Left ventricle myocardium inferior (tissue), 1 donor: ENCODE measurements around the gene MAPT. TPM values are rescaled to one million over a fixed set of nuclear protein-coding genes. Genes with fewer than 3 reads are reported as not detected.
"Not testable (repeated sequence)": the region's sequence is repeated elsewhere in the genome, so short reads cannot be mapped to it uniquely, and the experiment has no call there.

Experiments
- DNase-seq: peaks from one replicate; pipeline ENCODE4 v3.0.0-alpha.2; 2020
- H3K27ac ChIP-seq: fragments of 200-600 bp; replicated peaks from 2 replicates; pipeline ENCODE4 v1.8.0; 2021
- H3K27me3 ChIP-seq: fragments of 200-600 bp; 2 replicates; pipeline ENCODE4 v1.8.0; 2021; ENCODE audit warnings: low read depth
- H3K36me3 ChIP-seq: fragments of 200-600 bp; 2 replicates; pipeline ENCODE4 v1.8.0; 2021
- H3K4me1 ChIP-seq: fragments of 200-600 bp; 2 replicates; pipeline ENCODE4 v1.8.0; 2021
- H3K4me3 ChIP-seq: fragments of 200-600 bp; 2 replicates; pipeline ENCODE4 v1.8.0; 2021; ENCODE audit warnings: mild to moderate bottlenecking, moderate library complexity
- H3K9me3 ChIP-seq: fragments of 200-600 bp; replicated peaks from 2 replicates; pipeline ENCODE4 v1.8.0; 2021
- intact Hi-C: fragments of 100-400 bp; cut with micrococcal nuclease; formaldehyde crosslinking; loops from one replicate; pipeline ENCODE4 v1.11.0; 2022
- total RNA-seq: library from RNA; stranded (reverse); fragmentation: NEBNext Ultra II Directional; extraction: Animal tissue kit (Norgen Biotek cat#: 25700); gene quantifications from one replicate; pipeline ENCODE4 v1.2.1, GENCODE V29; 2021
- TF ChIP-seq, protein P1 (sequence below): fragments of 200-600 bp; IDR thresholded peaks from 2 replicates; pipeline ENCODE4 v1.8.0; 2021; ENCODE audit warnings: antibody characterized with exemption, mild to moderate bottlenecking, borderline replicate concordance
- donor health status: DM: no; HTN: yes; CAD: no; lungs with severe emphysema.

MAPT gene
- total RNA-seq, 1 donor from 2014 or later = 28.6 TPM

GRCh38 chr17:46012506-46013079 lies 118.2 kb downstream of the MAPT start:
- H3K27ac ChIP-seq = no peak overlapping the region
- TF ChIP-seq, protein P1, sequence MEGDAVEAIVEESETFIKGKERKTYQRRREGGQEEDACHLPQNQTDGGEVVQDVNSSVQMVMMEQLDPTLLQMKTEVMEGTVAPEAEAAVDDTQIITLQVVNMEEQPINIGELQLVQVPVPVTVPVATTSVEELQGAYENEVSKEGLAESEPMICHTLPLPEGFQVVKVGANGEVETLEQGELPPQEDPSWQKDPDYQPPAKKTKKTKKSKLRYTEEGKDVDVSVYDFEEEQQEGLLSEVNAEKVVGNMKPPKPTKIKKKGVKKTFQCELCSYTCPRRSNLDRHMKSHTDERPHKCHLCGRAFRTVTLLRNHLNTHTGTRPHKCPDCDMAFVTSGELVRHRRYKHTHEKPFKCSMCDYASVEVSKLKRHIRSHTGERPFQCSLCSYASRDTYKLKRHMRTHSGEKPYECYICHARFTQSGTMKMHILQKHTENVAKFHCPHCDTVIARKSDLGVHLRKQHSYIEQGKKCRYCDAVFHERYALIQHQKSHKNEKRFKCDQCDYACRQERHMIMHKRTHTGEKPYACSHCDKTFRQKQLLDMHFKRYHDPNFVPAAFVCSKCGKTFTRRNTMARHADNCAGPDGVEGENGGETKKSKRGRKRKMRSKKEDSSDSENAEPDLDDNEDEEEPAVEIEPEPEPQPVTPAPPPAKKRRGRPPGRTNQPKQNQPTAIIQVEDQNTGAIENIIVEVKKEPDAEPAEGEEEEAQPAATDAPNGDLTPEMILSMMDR = no peak
- no peaks in the 10 kb centered on the region for H3K4me1 ChIP-seq
- H3K27me3 ChIP-seq = peaks cover 3% of the 10 kb centered on the region
- H3K9me3 ChIP-seq = no peaks in the 10 kb centered on the region
- intact Hi-C loops = no loop called here
- no peak for DNase-seq
- no peaks in the 10 kb centered on the region for H3K36me3 ChIP-seq
- H3K4me3 ChIP-seq = no peak overlapping the region

- H3K9me3 ChIP-seq = no peaks in the 10 kb centered on the region
- no peaks in the 10 kb centered on the region for H3K4me1 ChIP-seq
- H3K27ac ChIP-seq = no peak overlapping the region
- peaks cover 3% of the 10 kb centered on the region for H3K27me3 ChIP-seq
- TF ChIP-seq, protein P1 = no peak
- no peak for DNase-seq
- intact Hi-C loops = no loop called here
- H3K4me3 ChIP-seq = no peak overlapping the region
- no peaks in the 10 kb centered on the region for H3K36me3 ChIP-seq
Observed at GRCh38 chr17:46013127-46013501, 118.8 kb downstream of the MAPT start.

DNA sequence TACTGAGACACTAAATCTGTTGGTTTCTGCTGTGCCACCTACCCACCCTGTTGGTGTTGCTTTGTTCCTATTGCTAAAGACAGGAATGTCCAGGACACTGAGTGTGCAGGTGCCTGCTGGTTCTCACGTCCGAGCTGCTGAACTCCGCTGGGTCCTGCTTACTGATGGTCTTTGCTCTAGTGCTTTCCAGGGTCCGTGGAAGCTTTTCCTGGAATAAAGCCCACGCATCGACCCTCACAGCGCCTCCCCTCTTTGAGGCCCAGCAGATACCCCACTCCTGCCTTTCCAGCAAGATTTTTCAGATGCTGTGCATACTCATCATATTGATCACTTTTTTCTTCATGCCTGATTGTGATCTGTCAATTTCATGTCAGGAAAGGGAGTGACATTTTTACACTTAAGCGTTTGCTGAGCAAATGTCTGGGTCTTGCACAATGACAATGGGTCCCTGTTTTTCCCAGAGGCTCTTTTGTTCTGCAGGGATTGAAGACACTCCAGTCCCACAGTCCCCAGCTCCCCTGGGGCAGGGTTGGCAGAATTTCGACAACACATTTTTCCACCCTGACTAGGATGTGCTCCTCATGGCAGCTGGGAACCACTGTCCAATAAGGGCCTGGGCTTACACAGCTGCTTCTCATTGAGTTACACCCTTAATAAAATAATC lies 119.3 kb downstream of the MAPT start:
- Histone ChIP-seq H3K9me3 (no peaks in the 10 kb centered on the region), H3K27me3 (peaks cover 3% of the 10 kb centered on the region), H3K4me1 (no peaks in the 10 kb centered on the region), H3K27ac (no peak overlapping the region), H3K4me3 (no peak overlapping the region), H3K36me3 (no peaks in the 10 kb centered on the region)
- TF ChIP-seq, protein P1 = no peak
- intact Hi-C loops = no loop called here
- DNase-seq = no peak

DNA sequence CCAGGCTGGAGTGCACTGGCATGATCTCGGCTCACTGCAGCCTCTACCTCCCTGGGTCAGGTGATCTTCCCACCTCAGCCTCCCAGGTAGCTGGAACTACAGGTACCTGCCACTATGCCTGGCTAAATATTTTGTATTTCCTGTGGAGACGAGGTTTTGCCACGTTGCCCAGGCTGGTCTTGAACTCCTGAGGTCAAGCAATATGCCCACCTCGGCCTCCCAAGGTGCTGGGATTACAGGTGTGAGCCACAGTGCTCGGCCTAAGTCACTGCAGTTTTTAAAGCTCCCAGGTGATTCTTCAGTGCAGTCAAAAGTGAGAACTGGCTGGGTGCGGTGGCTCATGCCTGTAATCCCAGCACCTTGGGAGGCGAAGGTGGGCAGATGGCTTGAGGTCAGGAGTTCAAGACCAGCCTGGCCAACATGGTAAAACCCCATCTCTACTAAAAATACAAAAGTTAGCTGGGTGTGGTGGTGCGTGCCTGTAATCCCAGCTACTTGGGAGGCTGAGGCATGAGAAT lies 125.1 kb downstream of the MAPT start:
- H3K27me3 ChIP-seq, H3K4me3 ChIP-seq, H3K4me1 ChIP-seq, DNase-seq, H3K9me3 ChIP-seq, intact Hi-C loops, H3K36me3 ChIP-seq, H3K27ac ChIP-seq: not testable (repeated sequence)

- H3K27ac ChIP-seq = no peak overlapping the region
- H3K27me3 ChIP-seq = no peaks in the 10 kb centered on the region
- no peaks in the 10 kb centered on the region for H3K9me3 ChIP-seq
- peaks cover 9% of the 10 kb centered on the region for H3K36me3 ChIP-seq
- no peaks in the 10 kb centered on the region for H3K4me1 ChIP-seq
- TF ChIP-seq, protein P1 = no peak
- H3K4me3 ChIP-seq = no peak overlapping the region
- no peak for DNase-seq
- intact Hi-C loops = no loop called here
Observed at GRCh38 chr17:46020023-46020761, 125.8 kb downstream of the MAPT start.

DNA sequence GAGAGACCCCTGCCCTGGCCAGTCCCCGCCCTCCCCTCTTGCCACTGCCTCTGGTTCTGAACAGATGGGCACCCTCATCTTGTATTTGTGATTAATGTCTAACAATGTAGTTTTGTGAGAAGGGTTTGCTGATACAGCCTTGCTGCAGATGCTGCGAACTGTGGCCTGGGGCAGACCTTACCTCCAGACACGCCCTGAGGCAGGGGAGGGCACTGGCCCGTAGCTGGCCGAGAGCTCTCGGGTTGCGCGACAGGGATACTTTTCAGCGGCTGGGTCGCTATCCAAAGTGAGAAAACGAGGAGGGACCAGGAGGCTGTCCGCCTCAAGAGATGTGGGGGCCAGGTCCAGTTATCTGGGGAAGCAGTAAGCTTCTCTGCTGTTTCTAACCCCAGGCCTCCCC lies 126.6 kb downstream of the MAPT start:
- Histone ChIP-seq H3K4me1 (no peaks in the 10 kb centered on the region), H3K27me3 (no peaks in the 10 kb centered on the region), H3K9me3 (no peaks in the 10 kb centered on the region), H3K4me3 (no peak overlapping the region), H3K36me3 (peaks cover 9% of the 10 kb centered on the region), H3K27ac (no peak overlapping the region)
- no peak for DNase-seq
- intact Hi-C loops = no loop called here
- TF ChIP-seq, protein P1 = no peak

GRCh38 chr17:46023366-46023765 lies 129.0 kb downstream of the MAPT start:
- intact Hi-C loops = not testable (repeated sequence)
- peaks cover 14% of the 10 kb centered on the region for H3K36me3 ChIP-seq

More at GRCh38 chr17:46023366-46023765, 129.0 kb downstream of the MAPT start:
- H3K27ac ChIP-seq, DNase-seq, H3K27me3 ChIP-seq, H3K9me3 ChIP-seq, H3K4me3 ChIP-seq: not testable (repeated sequence)
- H3K4me1 ChIP-seq = peaks cover 14% of the 10 kb centered on the region
